Ishikawa (cell line): ENCODE measurements around the gene BRD7.

Source experiments
- CEBPB ChIP-seq: IDR thresholded peaks from 2 replicates; pipeline ENCODE4 v1.6.1; 2012
- CREB1 ChIP-seq: IDR thresholded peaks from 2 replicates; pipeline ENCODE4 v1.6.1; 2012; ENCODE audit warnings: low read depth
- EGR1 ChIP-seq: IDR thresholded peaks from 2 replicates; pipeline ENCODE4 v1.6.1; 2012
- EP300 ChIP-seq: IDR thresholded peaks from 2 replicates; pipeline ENCODE4 v1.6.1; 2012; ENCODE audit warnings: borderline replicate concordance
- FOXM1 ChIP-seq: IDR thresholded peaks from 2 replicates; pipeline ENCODE4 v1.6.1; 2012; ENCODE audit warnings: low read depth, borderline replicate concordance
- NFIC ChIP-seq: IDR thresholded peaks from 2 replicates; pipeline ENCODE4 v1.6.1; 2012
- RAD21 ChIP-seq: IDR thresholded peaks from 2 replicates; pipeline ENCODE4 v1.6.1; 2012; ENCODE audit warnings: low read depth
- TAF1 ChIP-seq: IDR thresholded peaks from 2 replicates; pipeline ENCODE4 v1.6.1; 2012; ENCODE audit warnings: low read depth, mild to moderate bottlenecking
- TCF12 ChIP-seq: IDR thresholded peaks from 2 replicates; pipeline ENCODE4 v1.6.1; 2012; ENCODE audit warnings: low read depth
- TEAD4 ChIP-seq: IDR thresholded peaks from 2 replicates; pipeline ENCODE4 v1.6.1; 2012
- YY1 ChIP-seq: IDR thresholded peaks from 2 replicates; pipeline ENCODE4 v1.6.1; 2012; ENCODE audit warnings: low read depth
- ZBTB7A ChIP-seq: IDR thresholded peaks from 2 replicates; pipeline ENCODE4 v1.6.1; 2012; ENCODE audit warnings: low read depth
- TF ChIP-seq, protein P1 (sequence below): IDR thresholded peaks from 2 replicates; pipeline ENCODE4 v1.6.1; 2012
- TF ChIP-seq, protein P2 (sequence below): IDR thresholded peaks from 2 replicates; pipeline ENCODE4 v1.6.1; 2012
- TF ChIP-seq, protein P3 (sequence below): IDR thresholded peaks from 2 replicates; pipeline ENCODE4 v1.6.1; 2012; ENCODE audit warnings: low read depth, mild to moderate bottlenecking

BRD7 gene

DNA sequence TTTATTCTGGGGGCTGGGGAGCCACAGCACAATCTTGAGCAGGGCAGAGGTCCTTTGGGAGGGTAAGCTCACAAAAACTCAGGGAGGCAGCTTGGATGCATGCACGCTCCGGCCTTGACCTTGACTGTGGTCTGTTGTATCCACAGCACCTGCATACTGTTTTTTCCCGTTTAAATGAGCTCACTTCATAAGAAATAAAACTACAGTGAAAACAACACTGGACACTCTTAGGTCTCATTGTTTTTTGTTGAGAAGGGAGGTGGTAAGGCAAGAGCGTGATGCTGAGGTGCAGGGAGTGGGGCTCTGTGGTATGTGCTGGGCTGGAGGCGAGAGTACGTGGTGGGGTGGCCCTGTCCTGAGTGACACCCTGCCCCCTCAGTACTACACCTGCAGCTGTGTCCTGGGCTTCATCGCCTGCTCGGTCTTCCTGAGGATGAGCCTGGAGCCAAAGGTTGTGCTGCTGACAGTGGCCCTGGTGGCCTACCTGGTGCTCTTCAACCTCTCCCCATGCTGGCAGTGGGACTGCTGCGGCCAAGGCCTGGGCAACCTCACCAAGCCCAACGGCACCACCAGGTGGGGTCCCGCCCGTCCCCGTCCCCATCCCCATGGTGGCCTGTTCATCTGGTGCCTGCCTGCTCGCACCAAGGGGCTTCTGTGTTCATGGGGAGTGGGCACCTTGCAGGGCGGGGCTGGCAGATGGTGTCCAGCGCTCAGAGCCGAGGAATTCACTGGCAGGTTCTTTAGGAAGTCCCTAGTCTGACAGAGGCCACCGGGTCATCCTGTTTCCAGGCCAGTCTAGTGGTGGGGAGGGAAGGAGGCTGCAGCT lies 58.3 kb downstream of the BRD7 start:
- TF ChIP-seq, protein P1, sequence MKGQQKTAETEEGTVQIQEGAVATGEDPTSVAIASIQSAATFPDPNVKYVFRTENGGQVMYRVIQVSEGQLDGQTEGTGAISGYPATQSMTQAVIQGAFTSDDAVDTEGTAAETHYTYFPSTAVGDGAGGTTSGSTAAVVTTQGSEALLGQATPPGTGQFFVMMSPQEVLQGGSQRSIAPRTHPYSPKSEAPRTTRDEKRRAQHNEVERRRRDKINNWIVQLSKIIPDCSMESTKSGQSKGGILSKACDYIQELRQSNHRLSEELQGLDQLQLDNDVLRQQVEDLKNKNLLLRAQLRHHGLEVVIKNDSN: no peak
- TF ChIP-seq TCF12 (no peak), EGR1 (no peak)
- TF ChIP-seq, protein P2, sequence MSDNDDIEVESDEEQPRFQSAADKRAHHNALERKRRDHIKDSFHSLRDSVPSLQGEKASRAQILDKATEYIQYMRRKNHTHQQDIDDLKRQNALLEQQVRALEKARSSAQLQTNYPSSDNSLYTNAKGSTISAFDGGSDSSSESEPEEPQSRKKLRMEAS: no peak
- TF ChIP-seq, protein P3, sequence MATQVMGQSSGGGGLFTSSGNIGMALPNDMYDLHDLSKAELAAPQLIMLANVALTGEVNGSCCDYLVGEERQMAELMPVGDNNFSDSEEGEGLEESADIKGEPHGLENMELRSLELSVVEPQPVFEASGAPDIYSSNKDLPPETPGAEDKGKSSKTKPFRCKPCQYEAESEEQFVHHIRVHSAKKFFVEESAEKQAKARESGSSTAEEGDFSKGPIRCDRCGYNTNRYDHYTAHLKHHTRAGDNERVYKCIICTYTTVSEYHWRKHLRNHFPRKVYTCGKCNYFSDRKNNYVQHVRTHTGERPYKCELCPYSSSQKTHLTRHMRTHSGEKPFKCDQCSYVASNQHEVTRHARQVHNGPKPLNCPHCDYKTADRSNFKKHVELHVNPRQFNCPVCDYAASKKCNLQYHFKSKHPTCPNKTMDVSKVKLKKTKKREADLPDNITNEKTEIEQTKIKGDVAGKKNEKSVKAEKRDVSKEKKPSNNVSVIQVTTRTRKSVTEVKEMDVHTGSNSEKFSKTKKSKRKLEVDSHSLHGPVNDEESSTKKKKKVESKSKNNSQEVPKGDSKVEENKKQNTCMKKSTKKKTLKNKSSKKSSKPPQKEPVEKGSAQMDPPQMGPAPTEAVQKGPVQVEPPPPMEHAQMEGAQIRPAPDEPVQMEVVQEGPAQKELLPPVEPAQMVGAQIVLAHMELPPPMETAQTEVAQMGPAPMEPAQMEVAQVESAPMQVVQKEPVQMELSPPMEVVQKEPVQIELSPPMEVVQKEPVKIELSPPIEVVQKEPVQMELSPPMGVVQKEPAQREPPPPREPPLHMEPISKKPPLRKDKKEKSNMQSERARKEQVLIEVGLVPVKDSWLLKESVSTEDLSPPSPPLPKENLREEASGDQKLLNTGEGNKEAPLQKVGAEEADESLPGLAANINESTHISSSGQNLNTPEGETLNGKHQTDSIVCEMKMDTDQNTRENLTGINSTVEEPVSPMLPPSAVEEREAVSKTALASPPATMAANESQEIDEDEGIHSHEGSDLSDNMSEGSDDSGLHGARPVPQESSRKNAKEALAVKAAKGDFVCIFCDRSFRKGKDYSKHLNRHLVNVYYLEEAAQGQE: no peak

DNA sequence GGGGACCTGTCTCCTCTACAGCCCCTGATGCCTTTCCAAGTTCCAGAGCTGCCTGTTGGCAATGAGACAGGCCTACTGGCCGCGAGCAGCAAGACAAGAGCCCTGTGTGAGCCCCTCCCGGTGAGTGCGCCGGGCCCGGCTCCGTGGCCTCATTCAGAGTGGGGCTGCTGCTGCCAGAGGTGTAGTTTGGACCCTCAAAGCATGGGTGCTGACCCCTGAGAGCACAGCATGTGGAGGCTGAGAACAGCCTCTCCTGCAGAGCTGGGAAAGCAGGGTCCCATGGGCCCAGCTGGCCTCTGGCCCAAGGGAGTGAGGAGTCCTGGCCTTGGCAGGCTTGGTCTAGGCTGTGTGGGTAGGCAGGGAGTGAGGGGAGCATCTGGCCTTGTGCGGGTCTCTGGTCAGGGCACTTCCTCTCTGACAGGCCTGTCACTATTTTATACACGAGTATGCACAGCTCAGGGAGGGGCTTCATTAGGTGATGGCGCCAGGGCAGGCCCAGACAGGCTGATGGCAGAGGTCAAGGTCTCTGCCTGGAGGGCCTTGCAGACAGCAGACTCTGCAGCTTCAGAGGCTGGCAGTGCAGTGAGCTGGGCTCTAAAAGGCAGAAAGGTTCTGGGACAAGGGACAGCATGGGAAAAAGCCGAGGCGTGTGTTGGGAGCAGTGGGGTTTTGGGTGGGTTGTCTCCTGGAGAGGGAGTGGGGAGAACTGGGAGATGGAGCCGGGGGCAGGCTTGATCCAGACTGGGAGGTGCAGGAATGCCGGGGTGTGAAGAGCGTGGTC lies 59.1 kb downstream of the BRD7 start:
- TF ChIP-seq, protein P2: no peak
- TF ChIP-seq EP300 (no peak), TEAD4 (no peak), FOXM1 (no peak), YY1 (no peak), ZBTB7A (no peak), CEBPB (no peak), TAF1 (no peak), NFIC (no peak), CREB1 (no peak), EGR1 (no peak), RAD21 (no peak), TCF12 (no peak)
- TF ChIP-seq, protein P3: no peak
- TF ChIP-seq, protein P1: no peak

DNA sequence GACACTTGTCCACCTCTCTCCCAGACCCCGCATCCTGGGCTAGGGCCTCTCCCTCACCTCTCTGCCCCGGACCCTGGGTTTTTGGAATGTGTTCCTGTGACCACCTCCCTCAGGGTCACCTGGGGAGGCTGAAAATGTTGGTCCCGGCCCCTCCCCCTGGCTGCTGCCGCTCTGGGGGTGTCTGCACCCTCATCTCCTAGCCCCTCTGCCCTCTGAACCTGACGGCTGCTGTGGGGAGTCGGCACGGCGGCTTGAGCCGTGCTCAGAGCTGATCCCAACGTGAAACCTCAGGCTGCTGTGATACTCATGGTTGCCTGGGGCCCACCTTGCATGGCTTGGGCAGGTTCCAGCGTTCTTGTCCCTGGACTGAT lies 59.6 kb downstream of the BRD7 start:
- TF ChIP-seq TCF12 (no peak), EGR1 (no peak), CEBPB (no peak), YY1 (no peak), RAD21 (no peak), ZBTB7A (no peak), EP300 (no peak), TEAD4 (no peak), FOXM1 (no peak), NFIC (no peak), CREB1 (no peak), TAF1 (no peak)
- TF ChIP-seq, protein P3: no peak
- TF ChIP-seq, protein P2: no peak
- TF ChIP-seq, protein P1: no peak
